Keratinocyte (primary cell): ENCODE measurements around the gene DMD. TPM values are rescaled to one million over a fixed set of nuclear protein-coding genes. Genes with fewer than 3 reads are reported as not detected.

Experiments used
- DNase-seq: peaks from one replicate; pipeline ENCODE4 v3.0.0-alpha.2; 2011; ENCODE audit warnings: low read depth, missing footprints, low spot score
- FAIRE-seq: peaks from 2 replicates; lab custom pipeline; 2011; peaks lifted over from hg19 to GRCh38; lab: Jason Lieb, UNC
- H2AFZ ChIP-seq: 2 replicates; pipeline ENCODE4 v1.6.0; 2012; ENCODE audit warnings: low read length, control low read depth, inconsistent platforms; ENCODE audit not compliant: control insufficient read depth
- H3K27ac ChIP-seq: 2 replicates; pipeline ENCODE4 v1.5.1; 2011; ENCODE audit warnings: low read length; ENCODE audit not compliant: control insufficient read depth, insufficient read depth
- H3K27me3 ChIP-seq: 3 replicates; pipeline ENCODE4 v1.6.0; 2011; ENCODE audit warnings: low read length; ENCODE audit not compliant: control insufficient read depth, insufficient read depth; ENCODE audit errors: extremely low read depth
- H3K36me3 ChIP-seq, 2 experiments: 2 replicates in 1 of 2; 3 replicates in 1 of 2; pipeline ENCODE4 v1.5.1; 2011; ENCODE audit warnings: low read length in 2 of 2, mild to moderate bottlenecking in 1 of 2; ENCODE audit not compliant: control insufficient read depth in 2 of 2, insufficient read depth in 2 of 2; ENCODE audit errors: extremely low read depth in 1 of 2
- H3K4me1 ChIP-seq: 3 replicates; pipeline ENCODE4 v1.5.1; 2011; ENCODE audit warnings: low read length; ENCODE audit not compliant: control insufficient read depth, insufficient read depth; ENCODE audit errors: extremely low read depth
- H3K4me2 ChIP-seq: 3 replicates; pipeline ENCODE4 v1.6.0; 2011; ENCODE audit warnings: low read depth, low read length; ENCODE audit not compliant: control insufficient read depth, insufficient read depth; ENCODE audit errors: extremely low read depth
- H3K4me3 ChIP-seq, 3 experiments: fragments of 200-600 bp in 1 of 3; sonication (generic) in 1 of 3; 2 replicates in 2 of 3; 3 replicates in 1 of 3; pipeline ENCODE4 v1.5.1; 2011 to 2016; ENCODE audit warnings: low read length in 3 of 3, mild to moderate bottlenecking in 3 of 3, control low read depth in 2 of 3, inconsistent platforms in 1 of 3, low read depth in 1 of 3, mixed read lengths in 1 of 3, mixed run types in 1 of 3, moderate library complexity in 1 of 3; ENCODE audit not compliant: control insufficient read depth in 2 of 3, insufficient read depth in 2 of 3; ENCODE audit errors: extremely low read depth in 1 of 3
- H3K79me2 ChIP-seq: 2 replicates; pipeline ENCODE4 v1.6.0; 2012; ENCODE audit warnings: low read length; ENCODE audit not compliant: control insufficient read depth, insufficient read depth
- H3K9ac ChIP-seq: 3 replicates; pipeline ENCODE4 v1.6.0; 2011; ENCODE audit warnings: low read length; ENCODE audit not compliant: control insufficient read depth, insufficient read depth; ENCODE audit errors: extremely low read depth
- H3K9me1 ChIP-seq: 3 replicates; pipeline ENCODE4 v1.6.0; 2011; ENCODE audit warnings: low read length; ENCODE audit not compliant: control insufficient read depth, insufficient read depth; ENCODE audit errors: extremely low read depth
- H3K9me3 ChIP-seq: 2 replicates; pipeline ENCODE4 v1.5.1; 2012; ENCODE audit warnings: low read depth, low read length; ENCODE audit not compliant: control insufficient read depth
- H4K20me1 ChIP-seq: 3 replicates; pipeline ENCODE4 v1.6.0; 2011; ENCODE audit warnings: low read length; ENCODE audit not compliant: control insufficient read depth, insufficient read depth; ENCODE audit errors: extremely low read depth
- EZH2 ChIP-seq: IDR thresholded peaks from one replicate; pipeline ENCODE4 v1.6.1; 2012; ENCODE audit warnings: inconsistent platforms, mild to moderate bottlenecking, low read length, moderate library complexity
- dilution Hi-C: fragments of 300-500 bp; cut with MboI; formaldehyde crosslinking; loops from one replicate; pipeline ENCODE4 v1.7.0; 2020; ENCODE audit warnings: low sequenced_read_pairs; ENCODE audit not compliant: extremely low pct_ligation_motif_present
- polyA plus RNA-seq, 5 experiments: library from polyadenylated mRNA; depleted of rRNA in 3 of 5; stranded (reverse) in 3 of 5; stranded (forward) in 1 of 5; unstranded in 1 of 5; fragments of >200 nt; gene quantifications; 1 replicate in 1 of 5; 2 replicates in 3 of 5; 3 replicates in 1 of 5; pipeline versions ENCODE4 v1.2.1 to v1.2.3, GENCODE V29; 2011 to 2012; ENCODE audit warnings: missing spikeins in 2 of 5, low read depth in 1 of 5, low replicate concordance in 1 of 5
- TF ChIP-seq, protein P1 (sequence below), 3 experiments: IDR thresholded peaks in 1 of 3; conservative IDR thresholded peaks in 1 of 3; optimal IDR thresholded peaks in 1 of 3; 2 replicates in 2 of 3; 3 replicates in 1 of 3; pipeline versions ENCODE3 to v1.5.1; 2011; ENCODE audit warnings: low read length in 3 of 3, mild to moderate bottlenecking in 3 of 3, moderate library complexity in 2 of 3, control low read depth in 1 of 3, inconsistent platforms in 1 of 3; ENCODE audit not compliant: insufficient read depth in 2 of 3; ENCODE audit errors: extremely low read depth in 1 of 3

The DMD gene
- polyA plus RNA-seq, 1 donor (not counting 4 experiments of a cell fraction or from before 2014, with no cell fraction given), result 8.9 TPM

DNA sequence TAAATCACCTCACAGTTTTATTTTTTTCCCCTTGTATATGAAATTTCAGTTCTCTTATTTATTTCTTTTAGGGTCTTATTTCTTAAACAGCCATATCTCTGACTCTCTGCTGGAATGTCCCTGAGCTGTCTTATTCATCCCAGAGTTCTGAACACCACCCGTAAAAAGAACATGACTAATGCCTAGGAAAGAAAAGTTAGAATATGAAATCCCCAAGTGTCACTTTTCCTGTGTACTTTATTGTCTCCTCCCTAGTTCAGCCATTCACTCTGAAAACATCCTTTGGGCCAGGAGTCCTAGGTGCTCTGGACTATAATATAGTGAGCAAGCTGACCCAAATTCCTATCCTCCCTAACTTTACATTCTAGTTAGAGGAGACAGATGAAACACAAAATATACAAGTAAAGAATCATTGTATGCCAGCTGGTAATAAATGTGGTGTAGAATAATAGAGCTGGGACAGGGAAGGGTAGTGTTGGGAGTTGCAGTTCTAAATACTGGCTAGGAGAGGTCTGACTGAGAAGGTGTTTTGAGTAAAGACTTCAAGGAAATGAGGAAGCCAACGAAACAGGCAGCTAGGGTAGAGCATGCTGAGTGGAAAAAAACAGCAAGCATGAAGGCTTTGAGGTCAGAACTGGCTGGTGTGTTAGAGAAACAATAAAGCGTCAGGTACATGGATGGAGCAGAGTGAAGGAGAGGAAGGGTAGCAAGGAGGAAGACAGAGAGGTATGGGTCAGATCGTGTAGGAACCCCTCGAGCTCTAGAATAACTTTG is 2098.9 kb downstream of the DMD start:
- TF ChIP-seq, protein P1, sequence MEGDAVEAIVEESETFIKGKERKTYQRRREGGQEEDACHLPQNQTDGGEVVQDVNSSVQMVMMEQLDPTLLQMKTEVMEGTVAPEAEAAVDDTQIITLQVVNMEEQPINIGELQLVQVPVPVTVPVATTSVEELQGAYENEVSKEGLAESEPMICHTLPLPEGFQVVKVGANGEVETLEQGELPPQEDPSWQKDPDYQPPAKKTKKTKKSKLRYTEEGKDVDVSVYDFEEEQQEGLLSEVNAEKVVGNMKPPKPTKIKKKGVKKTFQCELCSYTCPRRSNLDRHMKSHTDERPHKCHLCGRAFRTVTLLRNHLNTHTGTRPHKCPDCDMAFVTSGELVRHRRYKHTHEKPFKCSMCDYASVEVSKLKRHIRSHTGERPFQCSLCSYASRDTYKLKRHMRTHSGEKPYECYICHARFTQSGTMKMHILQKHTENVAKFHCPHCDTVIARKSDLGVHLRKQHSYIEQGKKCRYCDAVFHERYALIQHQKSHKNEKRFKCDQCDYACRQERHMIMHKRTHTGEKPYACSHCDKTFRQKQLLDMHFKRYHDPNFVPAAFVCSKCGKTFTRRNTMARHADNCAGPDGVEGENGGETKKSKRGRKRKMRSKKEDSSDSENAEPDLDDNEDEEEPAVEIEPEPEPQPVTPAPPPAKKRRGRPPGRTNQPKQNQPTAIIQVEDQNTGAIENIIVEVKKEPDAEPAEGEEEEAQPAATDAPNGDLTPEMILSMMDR (optimal IDR thresholded peaks at IDR 0.05 in 1 of 3, IDR thresholded peaks at IDR 0.05 in 1 of 3, conservative IDR thresholded peaks at IDR 0.05 in 1 of 3; ENCODE audit: extremely low read depth in 1 of 3, insufficient read depth in 2 of 3, low read length in 3 of 3), result no peak
- no peak for TF ChIP-seq EZH2
- no peak for DNase-seq
- H3K27me3 ChIP-seq, result no peaks in the 10 kb centered on the region

DNA sequence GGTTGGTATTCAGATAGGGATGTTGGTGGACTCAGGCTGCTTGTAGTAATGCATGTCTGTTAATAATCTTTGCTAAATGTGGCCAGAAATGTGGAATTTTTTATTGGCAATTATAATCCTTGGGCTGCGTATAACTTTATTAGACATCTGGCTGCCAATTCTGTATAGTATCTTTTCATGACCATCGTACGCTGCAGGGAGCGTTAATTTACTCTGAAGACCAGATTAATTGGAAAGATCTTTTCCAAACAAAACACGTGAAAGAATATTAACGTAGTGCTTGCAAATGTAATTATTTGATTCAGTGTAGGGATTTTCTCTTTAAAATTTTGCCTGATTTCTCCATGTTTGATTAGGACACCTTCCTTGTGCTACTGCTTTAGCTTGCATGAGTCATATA is 2100.7 kb downstream of the DMD start:
- Histone ChIP-seq H3K9ac (no peak overlapping the region), H3K4me2 (no peak overlapping the region), H3K27ac (no peak overlapping the region), H3K9me3 (no peaks in the 10 kb centered on the region), H3K79me2 (no peaks in the 10 kb centered on the region), H3K27me3 (no peaks in the 10 kb centered on the region), H3K9me1 (no peaks in the 10 kb centered on the region), H2AFZ (no peak overlapping the region), H3K4me3 (no peak overlapping the region), H4K20me1 (no peaks in the 10 kb centered on the region), H3K36me3 (no peaks in the 10 kb centered on the region), H3K4me1 (no peaks in the 10 kb centered on the region)
- dilution Hi-C loops, result no loop called here
- TF ChIP-seq, protein P1 (optimal IDR thresholded peaks at IDR 0.05 in 1 of 3, IDR thresholded peaks at IDR 0.05 in 1 of 3, conservative IDR thresholded peaks at IDR 0.05 in 1 of 3; ENCODE audit: extremely low read depth in 1 of 3, insufficient read depth in 2 of 3, low read length in 3 of 3), result no peak
- no peak for TF ChIP-seq EZH2
- DNase-seq (no peak), FAIRE-seq (no peak)

More for the DNA sequence above, 2098.9 kb downstream of the DMD start:
- H3K79me2 ChIP-seq, result no peaks in the 10 kb centered on the region
- FAIRE-seq, result no peak
- H3K9me3 ChIP-seq, result no peaks in the 10 kb centered on the region
- no peaks in the 10 kb centered on the region for H3K4me1 ChIP-seq
- dilution Hi-C loops, result no loop called here
- no peak overlapping the region for H2AFZ ChIP-seq
- H3K4me3 ChIP-seq, result no peak overlapping the region
- no peak overlapping the region for H3K9ac ChIP-seq
- H3K9me1 ChIP-seq, result no peaks in the 10 kb centered on the region
- H3K4me2 ChIP-seq, result no peak overlapping the region
- no peak overlapping the region for H3K27ac ChIP-seq
- H4K20me1 ChIP-seq, result no peaks in the 10 kb centered on the region
- H3K36me3 ChIP-seq, result no peaks in the 10 kb centered on the region
